ENCODE data around the gene PTPN4.

DNA sequence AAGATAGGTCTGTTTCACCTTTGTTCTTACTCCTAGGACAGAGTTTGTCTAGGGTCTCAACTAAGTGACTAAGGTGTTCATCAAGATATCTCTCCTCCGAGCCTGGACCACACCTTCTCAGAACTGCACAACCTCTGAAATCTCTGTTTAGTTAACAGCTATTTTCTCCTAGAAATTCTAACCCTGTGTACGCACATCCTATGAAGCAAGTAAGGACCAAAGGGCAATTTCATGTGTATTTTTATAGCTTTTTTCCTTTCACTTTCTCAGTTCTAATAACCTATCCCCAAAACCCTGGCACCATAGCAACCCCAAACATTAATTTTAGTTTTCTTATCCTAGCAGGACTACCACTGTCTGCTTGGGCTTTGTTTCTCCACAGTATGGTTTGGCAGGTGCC lies 59.1 kb downstream of the PTPN4 start:
- TF ChIP-seq YY1 (IDR thresholded peaks at IDR 0.05; ENCODE audit: insufficient read depth, insufficient read length) (no peak), ZNF274 (IDR thresholded peaks at IDR 0.05; ENCODE audit: low read depth, low read length) (no peak)

Data from NT2/D1 (cell line).